ENCODE data around the gene PHC2. TPM values are rescaled to one million over a fixed set of nuclear protein-coding genes. Genes with fewer than 3 reads are reported as not detected.

The PHC2 gene
- total RNA-seq, 1 experiment from 2014 or later, result 9.4 TPM

DNA sequence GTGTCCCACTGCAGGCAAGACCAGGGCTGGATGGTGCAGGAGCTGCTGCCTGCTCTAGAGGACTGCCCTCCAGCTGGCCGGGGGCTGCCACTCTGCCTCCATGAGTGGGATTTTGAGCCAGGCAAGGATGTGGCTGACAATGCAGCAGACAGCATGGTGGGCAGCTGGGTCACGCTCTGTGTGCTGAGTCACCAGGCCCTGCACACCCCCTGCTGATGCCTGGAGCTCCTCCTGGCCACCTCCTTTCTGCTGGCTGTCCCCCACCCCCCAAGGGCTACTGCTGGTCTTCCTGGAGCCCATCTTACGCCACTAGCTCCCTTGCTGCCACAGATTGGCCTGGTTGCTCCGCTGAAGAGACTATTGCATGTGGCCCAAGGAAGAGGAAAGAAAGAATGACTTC lies 37.6 kb upstream of the PHC2 start:
- Histone ChIP-seq H2BK20ac (ENCODE audit: low read depth, low read length, poor library complexity, severe bottlenecking) (no peak overlapping the region), H2BK12ac (ENCODE audit: insufficient read length, low read depth, low read length) (no peak overlapping the region), H3K4me1 (ENCODE audit: insufficient read depth, low read length) (no peaks in the 10 kb centered on the region; the same call in 1 of the 2 replicates), H3K9me3 (ENCODE audit: control insufficient read depth, low read depth, low read length) (no peaks in the 10 kb centered on the region), H3K23ac (ENCODE audit: insufficient read length, low read depth, low read length) (no peak overlapping the region), H3K23me2 (ENCODE audit: insufficient read length, low read depth, low read length, poor library complexity, severe bottlenecking) (peaks cover 6% of the 10 kb centered on the region), H3K27me3 (ENCODE audit: insufficient read depth, low read length) (no peaks in the 10 kb centered on the region), H4K91ac (ENCODE audit: insufficient read length, low read depth, low read length) (no peak overlapping the region), H4K5ac (ENCODE audit: insufficient read length, low read depth, low read length) (no peak overlapping the region), H3K27ac (ENCODE audit: insufficient read length, low read depth, low read length) (no peak overlapping the region), H2AK5ac (ENCODE audit: insufficient read length, low read length) (no peak overlapping the region), H3K18ac (ENCODE audit: insufficient read length, low read depth, low read length) (no peak overlapping the region), H3K56ac (ENCODE audit: insufficient read length, low read depth, low read length) (no peak overlapping the region), H3K79me2 (ENCODE audit: insufficient read depth, low read length) (no peaks in the 10 kb centered on the region), H4K20me1 (ENCODE audit: control insufficient read depth, insufficient read depth, insufficient read length) (no peaks in the 10 kb centered on the region), H3K4me2 (ENCODE audit: insufficient read depth, insufficient read length, low read length) (no peak overlapping the region), H2AFZ (ENCODE audit: low read length) (no peak overlapping the region), H2BK120ac (ENCODE audit: low read depth, low read length, poor library complexity, severe bottlenecking) (no peak overlapping the region), H3K4ac (ENCODE audit: low read depth, low read length) (no peak overlapping the region), H3K79me1 (ENCODE audit: insufficient read depth, low read depth, low read length, poor library complexity, severe bottlenecking) (no peaks in the 10 kb centered on the region), H3T11ph (ENCODE audit: low read length) (no peak overlapping the region), H3K14ac (ENCODE audit: insufficient read depth, low read length) (no peak overlapping the region), H2BK5ac (ENCODE audit: insufficient read length, low read length) (no peak overlapping the region), H3K9ac (ENCODE audit: extremely low read depth, insufficient read length, low read length) (no peak overlapping the region), H4K8ac (replicated peaks; ENCODE audit: insufficient read length, low read depth, low read length) (no peak overlapping the region), H2BK15ac (ENCODE audit: low read depth, low read length) (no peak overlapping the region)
- Mint-ChIP-seq H3K27me3 (ENCODE audit: low read depth) (peaks cover 7% of the 10 kb centered on the region), H3K4me1 (peaks cover 20 to 25% of the 10 kb centered on the region in 2 experiments), H3K4me3 (no peak overlapping the region), H3K36me3 (ENCODE audit: insufficient read depth in 1 of 3, low read depth in 3 of 3) (no peaks in the 10 kb centered on the region; a peak in 1 of 7 replicates), H3K9me3 (no peaks in the 10 kb centered on the region), H3K27ac (no peak overlapping the region)
- WGBS (ENCODE audit: extremely low coverage, insufficient read length, low lambda C conversion rate), result no CpG with 5 or more reads among the region's 4 CpGs
- TF ChIP-seq, protein P1, sequence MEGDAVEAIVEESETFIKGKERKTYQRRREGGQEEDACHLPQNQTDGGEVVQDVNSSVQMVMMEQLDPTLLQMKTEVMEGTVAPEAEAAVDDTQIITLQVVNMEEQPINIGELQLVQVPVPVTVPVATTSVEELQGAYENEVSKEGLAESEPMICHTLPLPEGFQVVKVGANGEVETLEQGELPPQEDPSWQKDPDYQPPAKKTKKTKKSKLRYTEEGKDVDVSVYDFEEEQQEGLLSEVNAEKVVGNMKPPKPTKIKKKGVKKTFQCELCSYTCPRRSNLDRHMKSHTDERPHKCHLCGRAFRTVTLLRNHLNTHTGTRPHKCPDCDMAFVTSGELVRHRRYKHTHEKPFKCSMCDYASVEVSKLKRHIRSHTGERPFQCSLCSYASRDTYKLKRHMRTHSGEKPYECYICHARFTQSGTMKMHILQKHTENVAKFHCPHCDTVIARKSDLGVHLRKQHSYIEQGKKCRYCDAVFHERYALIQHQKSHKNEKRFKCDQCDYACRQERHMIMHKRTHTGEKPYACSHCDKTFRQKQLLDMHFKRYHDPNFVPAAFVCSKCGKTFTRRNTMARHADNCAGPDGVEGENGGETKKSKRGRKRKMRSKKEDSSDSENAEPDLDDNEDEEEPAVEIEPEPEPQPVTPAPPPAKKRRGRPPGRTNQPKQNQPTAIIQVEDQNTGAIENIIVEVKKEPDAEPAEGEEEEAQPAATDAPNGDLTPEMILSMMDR (conservative IDR thresholded peaks at IDR 0.05), result no peak
- DNase-seq, result no peak

Measured in H9 (cell line).